GM19023 (cell line): ENCODE results near the gene ESYT3.
"Not testable (repeated sequence)": the region's sequence is repeated elsewhere in the genome, so short reads cannot be mapped to it uniquely, and the experiment has no call there.

Source experiments
- ATAC-seq: cut with Tn5 transposase; IDR thresholded peaks from one replicate; pipeline ENCODE4 v1.9.1; 2021; ENCODE audit warnings: mild to moderate bottlenecking, moderate library complexity; ENCODE audit not compliant: unreplicated experiment

ESYT3 gene

DNA sequence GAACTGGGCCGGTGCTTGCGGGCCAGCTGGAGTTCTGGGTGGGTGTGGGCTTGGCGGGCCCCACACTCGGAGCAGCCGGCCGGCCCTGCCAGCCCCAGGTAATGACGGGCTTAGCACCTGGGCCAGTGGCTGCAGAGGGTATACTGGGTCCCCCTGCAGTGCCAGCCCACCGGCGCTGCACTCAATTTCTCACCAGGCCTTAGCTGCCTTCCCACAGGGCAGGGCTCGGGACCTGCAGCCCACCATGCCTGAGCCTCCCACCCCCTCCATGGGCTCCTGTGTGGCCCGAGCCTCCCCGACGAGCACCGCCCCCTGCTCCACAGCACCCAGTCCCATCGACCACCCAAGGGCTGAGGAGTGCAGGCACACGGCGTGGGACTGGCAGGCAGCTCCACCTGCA lies 50.3 kb downstream of the ESYT3 start:
- not testable (repeated sequence) for ATAC-seq

GRCh38 chr3:138486580-138486979 lies 52.2 kb downstream of the ESYT3 start:
- not testable (repeated sequence) for ATAC-seq

DNA sequence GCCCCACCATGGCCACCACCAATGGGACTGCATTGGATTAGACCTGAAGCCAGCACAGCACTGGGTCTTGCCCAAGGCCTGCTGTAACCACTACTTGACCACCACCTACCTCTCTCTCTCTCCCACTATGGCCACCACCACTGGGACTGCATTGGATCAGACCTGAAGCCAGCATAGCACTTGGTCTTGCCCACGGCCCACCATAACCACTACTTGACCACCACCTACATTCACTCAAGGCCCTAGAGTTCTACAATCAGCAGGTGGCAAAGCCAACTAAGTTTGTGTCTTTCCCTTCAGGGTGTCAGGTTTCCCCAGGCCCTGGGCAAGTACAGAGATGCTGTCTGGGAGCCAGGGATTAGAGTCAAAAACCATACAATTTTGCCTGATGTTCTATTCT lies 57.6 kb downstream of the ESYT3 start:
- no peak for ATAC-seq

DNA sequence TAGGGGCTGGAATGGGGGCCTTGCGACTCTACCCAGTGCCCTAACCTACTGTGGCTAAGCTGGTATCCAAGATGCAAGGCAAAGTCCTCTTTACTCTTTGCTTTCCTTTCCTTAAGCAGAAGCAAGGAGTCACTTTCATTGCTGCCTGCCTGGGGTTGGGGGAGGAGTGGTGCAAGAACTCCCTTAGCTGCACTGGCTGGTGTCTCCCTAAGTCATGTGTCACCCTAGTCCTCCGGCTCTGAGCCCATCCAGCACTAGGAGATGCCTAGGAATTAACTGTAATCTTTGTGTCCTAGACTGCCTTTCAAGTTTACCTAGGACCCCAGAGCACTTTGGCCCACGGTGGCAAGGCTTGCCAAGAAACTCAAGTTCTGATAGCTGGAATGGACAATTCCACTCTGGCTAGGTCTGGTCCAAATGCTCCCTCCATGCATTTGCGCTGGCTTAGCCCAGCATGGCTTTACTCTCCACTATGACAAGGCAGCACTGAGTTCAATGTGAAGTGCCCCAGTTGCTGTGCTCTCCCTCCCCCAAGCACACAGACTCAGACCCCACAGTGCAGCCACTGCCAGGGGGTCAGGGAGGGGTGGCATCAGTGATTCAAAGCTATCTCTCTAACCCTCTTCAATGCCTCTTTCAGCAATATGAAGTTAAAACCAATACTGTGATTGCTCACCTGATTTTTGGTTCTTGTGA lies 58.7 kb downstream of the ESYT3 start:
- ATAC-seq: no peak

DNA sequence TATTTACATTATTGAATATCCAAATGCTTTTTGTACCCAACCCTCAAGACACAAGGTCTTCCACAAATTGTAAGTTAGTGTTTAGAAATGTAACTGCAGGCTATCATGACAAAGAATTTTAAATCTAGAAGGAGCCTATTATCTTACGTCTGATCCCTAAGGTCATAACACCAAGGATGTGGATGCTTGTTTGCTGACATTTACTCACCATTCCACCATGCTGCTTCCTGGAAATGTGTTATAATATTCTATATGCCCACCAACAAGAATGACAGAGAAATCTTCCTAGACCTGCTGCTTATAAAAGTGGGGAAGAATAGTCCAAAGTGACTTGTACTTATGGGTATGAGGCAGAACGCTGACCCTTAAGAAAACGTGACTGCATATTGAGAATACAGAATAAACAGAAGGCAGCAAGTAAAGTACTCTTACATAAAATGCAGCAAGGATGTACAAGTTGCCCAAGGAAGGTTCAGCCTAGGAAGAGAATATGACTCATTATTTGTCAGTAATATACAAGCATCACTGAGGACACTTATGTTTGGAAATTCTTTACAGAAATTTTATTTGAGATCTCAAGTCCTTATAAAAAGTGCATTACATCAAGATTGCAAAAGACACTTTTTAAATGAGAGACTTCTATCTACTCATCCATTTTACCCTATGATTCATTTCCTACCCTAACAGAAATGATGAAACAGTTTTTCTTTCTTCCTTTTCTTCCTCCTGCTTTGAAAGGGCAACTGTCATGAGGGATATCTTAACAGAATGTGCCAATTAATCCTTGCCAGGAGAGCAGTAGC lies 59.6 kb downstream of the ESYT3 start:
- no peak for ATAC-seq

DNA sequence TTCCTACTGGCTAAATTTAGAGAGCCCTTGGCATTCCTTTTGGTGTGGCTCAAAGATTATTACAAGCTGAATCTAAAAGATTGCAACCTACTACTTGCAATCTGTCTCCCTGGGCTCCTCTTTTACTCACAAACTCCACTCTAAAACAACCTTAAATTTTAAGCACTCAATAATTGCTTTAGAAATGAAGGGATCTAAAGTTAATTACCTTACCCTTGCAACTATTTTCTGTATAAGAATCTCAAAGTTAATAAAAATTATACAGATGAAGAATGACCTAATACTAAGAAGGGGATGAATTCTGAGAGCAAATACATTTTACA lies 60.2 kb downstream of the ESYT3 start:
- no peak for ATAC-seq

GRCh38 chr3:138495638-138496037 lies 61.2 kb downstream of the ESYT3 start:
- not testable (repeated sequence) for ATAC-seq

GRCh38 chr3:138496436-138496835 lies 62.0 kb downstream of the ESYT3 start:
- no peak for ATAC-seq

GRCh38 chr3:138497021-138497420 lies 62.6 kb downstream of the ESYT3 start:
- no peak for ATAC-seq

DNA sequence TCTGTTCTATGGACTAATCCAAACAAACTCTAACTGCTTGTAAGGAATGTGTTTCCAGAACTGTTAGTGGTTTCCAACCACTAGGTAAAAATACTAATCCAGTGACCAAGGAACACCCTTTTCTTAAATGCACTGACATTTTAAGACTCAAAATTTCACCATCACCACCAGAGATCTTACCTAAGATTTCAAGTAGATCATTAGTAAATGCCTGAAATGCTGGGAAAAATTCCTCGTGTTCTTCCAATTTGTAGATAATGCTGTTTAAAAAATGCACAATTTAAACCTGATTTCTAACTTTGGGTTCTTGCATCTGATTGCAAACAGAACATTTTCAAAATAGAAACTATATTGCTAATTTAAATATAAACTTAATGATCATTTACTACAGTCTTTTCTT lies 63.4 kb downstream of the ESYT3 start:
- no peak for ATAC-seq

DNA sequence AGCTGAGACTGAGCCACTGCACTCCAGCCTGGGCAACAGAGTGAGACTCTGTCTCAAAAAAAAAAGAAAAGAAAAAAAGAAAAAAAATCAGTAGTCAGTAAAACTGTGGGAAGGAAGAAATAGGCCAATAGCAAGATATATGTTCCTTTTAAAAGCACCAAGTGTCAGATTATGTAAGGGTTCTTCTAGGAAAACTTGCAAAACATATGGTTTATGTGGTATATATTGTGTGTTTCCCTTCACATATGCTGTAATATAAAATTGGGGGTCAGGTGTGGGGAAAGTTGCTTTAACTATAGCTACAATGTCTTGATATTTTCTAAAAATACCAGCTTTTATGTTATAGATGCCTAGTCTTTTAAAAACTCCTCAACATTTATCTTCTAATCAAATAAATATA lies 64.6 kb downstream of the ESYT3 start:
- ATAC-seq: no peak

DNA sequence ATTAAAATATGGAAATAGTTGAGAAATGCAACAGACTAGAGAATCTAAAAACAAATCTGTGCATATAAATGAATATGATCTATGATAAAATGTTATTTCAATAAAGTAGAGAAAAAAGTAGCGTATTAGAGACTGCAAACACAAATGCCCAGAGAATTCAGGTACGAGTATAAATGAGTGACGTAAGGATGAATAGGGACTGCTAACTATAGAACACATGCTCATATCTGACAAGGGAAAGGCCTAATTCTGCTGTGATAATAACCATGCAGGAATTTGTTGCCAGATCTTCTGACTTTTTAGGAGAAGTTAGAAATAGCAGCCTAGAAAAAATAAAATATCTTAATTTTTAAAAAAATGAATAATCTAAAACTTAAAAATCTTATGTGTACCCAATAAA lies 73.1 kb downstream of the ESYT3 start:
- ATAC-seq: no peak

GRCh38 chr3:138509586-138509985 lies 75.2 kb downstream of the ESYT3 start:
- ATAC-seq: no peak

GRCh38 chr3:138511945-138512344 lies 77.5 kb downstream of the ESYT3 start:
- ATAC-seq: no peak

DNA sequence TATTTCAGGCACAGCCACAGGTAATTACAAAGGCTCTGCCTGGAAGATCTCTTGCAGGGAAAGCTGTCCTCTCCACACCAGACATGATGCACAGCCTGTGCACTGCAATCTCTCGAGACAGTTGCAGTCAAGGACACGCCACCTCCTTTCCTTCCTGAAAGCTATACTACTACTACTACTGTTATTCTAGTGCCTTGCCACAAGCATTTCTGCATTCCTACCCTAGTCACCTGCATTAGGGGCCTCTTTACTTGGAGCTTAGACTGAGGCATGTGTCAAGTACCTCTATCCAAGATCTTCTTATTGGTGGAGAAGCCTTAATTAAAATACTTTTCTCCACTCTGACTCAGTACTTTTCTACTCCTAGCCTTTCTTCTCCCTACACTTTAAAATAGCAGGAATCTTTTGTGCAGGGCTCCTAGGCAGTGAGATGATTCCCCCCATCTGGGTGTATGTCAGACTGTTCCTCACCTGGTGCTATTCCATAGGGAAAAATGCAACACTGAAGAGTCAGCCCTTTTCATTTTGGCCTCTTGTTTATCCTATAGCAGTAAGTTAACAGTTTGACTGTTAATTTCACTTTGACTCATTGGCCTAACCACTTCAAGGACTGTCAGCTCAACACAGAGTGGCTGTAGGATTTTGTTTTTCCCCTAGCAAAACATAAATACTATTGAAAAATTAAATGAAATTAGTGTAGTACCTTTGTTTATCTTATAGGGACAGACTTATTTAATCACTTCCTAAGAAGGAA lies 78.9 kb downstream of the ESYT3 start:
- ATAC-seq: peak; percentile 69

DNA sequence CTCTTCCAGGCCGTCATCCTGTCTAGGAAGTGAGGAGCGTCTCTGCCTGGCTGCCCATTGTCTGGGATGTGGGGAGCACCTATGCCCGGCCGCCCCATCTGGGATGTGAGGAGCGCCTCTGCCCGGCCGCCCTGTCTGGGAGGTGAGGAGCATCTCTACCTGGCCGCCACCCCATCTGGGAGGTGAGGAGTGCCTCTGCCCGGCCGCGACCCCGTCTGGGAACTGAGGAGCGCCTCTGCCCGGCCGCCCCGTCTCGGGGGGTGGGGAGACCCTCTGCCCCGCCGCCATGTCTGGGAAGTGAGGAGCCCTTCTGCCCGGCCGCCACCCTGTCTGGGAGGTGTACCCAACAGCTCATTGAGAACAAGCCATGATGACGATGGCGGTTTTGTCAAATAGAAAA lies 87.0 kb downstream of the ESYT3 start:
- ATAC-seq: not testable (repeated sequence)
